H9 (cell line): ENCODE results near the gene LRRC26. TPM values are rescaled to one million over a fixed set of nuclear protein-coding genes. Genes with fewer than 3 reads are reported as not detected.

Experiments
- DNase-seq: peaks from one replicate; pipeline ENCODE4 v3.0.0-alpha.2; 2017
- H2AFZ ChIP-seq: one replicate; pipeline ENCODE4 v1.6.1; 2013; ENCODE audit warnings: mild to moderate bottlenecking, low read length, control low read depth, moderate library complexity
- H2AK5ac ChIP-seq: 2 replicates; pipeline ENCODE4 v1.6.1; 2013; ENCODE audit warnings: low read length, control low read depth, mixed read lengths; ENCODE audit not compliant: insufficient read length
- H2BK120ac ChIP-seq: one replicate; pipeline ENCODE4 v1.6.1; 2013; ENCODE audit warnings: low read depth, mild to moderate bottlenecking, low read length, control low read depth, inconsistent platforms; ENCODE audit not compliant: poor library complexity, severe bottlenecking
- H2BK12ac ChIP-seq: 2 replicates; pipeline ENCODE4 v1.6.1; 2013; ENCODE audit warnings: low read length, control low read depth, mixed read lengths, low read depth; ENCODE audit not compliant: insufficient read length
- H2BK15ac ChIP-seq: 2 replicates; pipeline ENCODE4 v1.6.1; 2013; ENCODE audit warnings: low read depth, low read length, control low read depth
- H2BK20ac ChIP-seq: one replicate; pipeline ENCODE4 v1.6.1; 2013; ENCODE audit warnings: low read depth, mild to moderate bottlenecking, low read length, control low read depth, inconsistent platforms; ENCODE audit not compliant: poor library complexity, severe bottlenecking
- H2BK5ac ChIP-seq: 2 replicates; pipeline ENCODE4 v1.6.1; 2013; ENCODE audit warnings: low read length, control low read depth, mixed read lengths; ENCODE audit not compliant: insufficient read length
- H3K14ac ChIP-seq: 2 replicates; pipeline ENCODE4 v1.6.1; 2013; ENCODE audit warnings: low read length, control low read depth; ENCODE audit not compliant: insufficient read depth
- H3K18ac ChIP-seq: 2 replicates; pipeline ENCODE4 v1.6.1; 2013; ENCODE audit warnings: low read depth, mild to moderate bottlenecking, mixed read lengths, low read length, control low read depth; ENCODE audit not compliant: insufficient read length
- H3K23ac ChIP-seq: 2 replicates; pipeline ENCODE4 v1.6.1; 2013; ENCODE audit warnings: low read length, control low read depth, mixed read lengths, low read depth; ENCODE audit not compliant: insufficient read length
- H3K23me2 ChIP-seq: 2 replicates; pipeline ENCODE4 v1.6.1; 2013; ENCODE audit warnings: low read depth, mild to moderate bottlenecking, mixed read lengths, low read length, control low read depth; ENCODE audit not compliant: insufficient read length, poor library complexity, severe bottlenecking
- H3K27ac ChIP-seq: 2 replicates; pipeline ENCODE4 v1.5.1; 2013; ENCODE audit warnings: low read length, control low read depth, mixed read lengths, low read depth; ENCODE audit not compliant: insufficient read length
- H3K27me3 ChIP-seq: 2 replicates; pipeline ENCODE4 v1.6.1; 2013; ENCODE audit warnings: low read length, control low read depth, inconsistent platforms; ENCODE audit not compliant: insufficient read depth
- H3K4ac ChIP-seq: 2 replicates; pipeline ENCODE4 v1.6.1; 2013; ENCODE audit warnings: low read depth, mild to moderate bottlenecking, control low read depth, inconsistent platforms, low read length, moderate library complexity
- H3K4me1 ChIP-seq: 2 replicates; pipeline ENCODE4 v1.6.1; 2013; ENCODE audit warnings: low read length, control low read depth, inconsistent platforms; ENCODE audit not compliant: insufficient read depth
- H3K4me2 ChIP-seq: 2 replicates; pipeline ENCODE4 v1.6.1; 2013; ENCODE audit warnings: low read length, control low read depth, mixed read lengths; ENCODE audit not compliant: insufficient read length, insufficient read depth
- H3K56ac ChIP-seq: 2 replicates; pipeline ENCODE4 v1.6.1; 2013; ENCODE audit warnings: low read depth, mild to moderate bottlenecking, mixed read lengths, low read length, control low read depth; ENCODE audit not compliant: insufficient read length
- H3K79me1 ChIP-seq: 2 replicates; pipeline ENCODE4 v1.6.1; 2013; ENCODE audit warnings: low read depth, mild to moderate bottlenecking, moderate library complexity, low read length, control low read depth, inconsistent platforms; ENCODE audit not compliant: insufficient read depth, poor library complexity, severe bottlenecking
- H3K79me2 ChIP-seq: 2 replicates; pipeline ENCODE4 v1.6.1; 2013; ENCODE audit warnings: low read length, control low read depth, inconsistent platforms; ENCODE audit not compliant: insufficient read depth
- H3K9ac ChIP-seq: 2 replicates; pipeline ENCODE4 v1.6.1; 2013; ENCODE audit warnings: low read length, control low read depth, mixed read lengths; ENCODE audit not compliant: insufficient read length; ENCODE audit errors: extremely low read depth
- H3K9me3 ChIP-seq: one replicate; pipeline ENCODE4 v1.6.1; 2013; ENCODE audit warnings: low read depth, low read length, inconsistent platforms; ENCODE audit not compliant: control insufficient read depth
- H3T11ph ChIP-seq: one replicate; pipeline ENCODE4 v1.6.1; 2013; ENCODE audit warnings: mild to moderate bottlenecking, low read length, control low read depth, inconsistent platforms
- H4K20me1 ChIP-seq: one replicate; pipeline ENCODE4 v1.6.1; 2013; ENCODE audit not compliant: control insufficient read depth, insufficient read length, insufficient read depth
- H4K5ac ChIP-seq: 2 replicates; pipeline ENCODE4 v1.6.1; 2013; ENCODE audit warnings: low read depth, mild to moderate bottlenecking, mixed read lengths, low read length, control low read depth; ENCODE audit not compliant: insufficient read length
- H4K8ac ChIP-seq: replicated peaks from 2 replicates; pipeline ENCODE4 v1.6.1; 2013; ENCODE audit warnings: low read length, control low read depth, mixed read lengths, low read depth; ENCODE audit not compliant: insufficient read length
- H4K91ac ChIP-seq: 2 replicates; pipeline ENCODE4 v1.6.1; 2013; ENCODE audit warnings: low read depth, mild to moderate bottlenecking, moderate library complexity, mixed read lengths, low read length, control low read depth; ENCODE audit not compliant: insufficient read length
- H3K27ac Mint-ChIP-seq, 3 experiments: 2 replicates in 2 of 3; 3 replicates in 1 of 3; pipeline ENCODE4 v1.8.0; 2020 to 2021; ENCODE audit warnings: mixed read lengths in 3 of 3, mild to moderate bottlenecking in 1 of 3, moderate library complexity in 1 of 3
- H3K27me3 Mint-ChIP-seq: 2 replicates; pipeline ENCODE4 v1.8.0; 2021; ENCODE audit warnings: low read depth, mild to moderate bottlenecking, moderate library complexity, mixed read lengths
- H3K36me3 Mint-ChIP-seq, 3 experiments: 2 replicates in 2 of 3; 3 replicates in 1 of 3; pipeline ENCODE4 v1.8.0; 2020 to 2021; ENCODE audit warnings: low read depth in 3 of 3, mixed read lengths in 3 of 3; ENCODE audit not compliant: insufficient read depth in 1 of 3
- H3K4me1 Mint-ChIP-seq, 2 experiments: 2 replicates each; pipeline ENCODE4 v1.8.0; 2020; ENCODE audit warnings: mixed read lengths in 2 of 2
- H3K4me3 Mint-ChIP-seq, 2 experiments: 2 replicates in 1 of 2; 3 replicates in 1 of 2; pipeline ENCODE4 v1.8.0; 2020 to 2021; ENCODE audit warnings: mild to moderate bottlenecking in 2 of 2, mixed read lengths in 2 of 2, moderate library complexity in 1 of 2
- H3K9me3 Mint-ChIP-seq, 2 experiments: 2 replicates in 1 of 2; 3 replicates in 1 of 2; pipeline ENCODE4 v1.8.0; 2020; ENCODE audit warnings: mild to moderate bottlenecking in 2 of 2, mixed read lengths in 2 of 2, moderate library complexity in 1 of 2
- WGBS: extraction: QIAGEN DNeasy Blood & Tissue Kit; methylation state at CpG from one replicate; pipeline ENCODE4 v1.1.7; 2013; ENCODE audit warnings: missing lambda C conversion rate, low lambda C conversion rate, mixed read lengths; ENCODE audit not compliant: insufficient read length; ENCODE audit errors: extremely low coverage; 5-methylcytosine and 5-hydroxymethylcytosine counted together
- total RNA-seq: library from RNA; stranded (reverse); gene quantifications from 2 replicates; pipeline ENCODE4 v1.2.1, GENCODE V29; 2021
- TF ChIP-seq, protein P1 (sequence below): fragments of 200-600 bp; sonication (generic); conservative IDR thresholded peaks from 3 replicates; pipeline ENCODE4 v1.8.0; 2021; ENCODE audit warnings: antibody characterized with exemption, mild to moderate bottlenecking

LRRC26 gene
- total RNA-seq, 1 experiment from 2014 or later: 0.96 TPM

- peaks cover 13% of the 10 kb centered on the region for H3K23me2 ChIP-seq
- Mint-ChIP-seq H3K9me3 (no peaks in the 10 kb centered on the region), H3K27me3 (no peaks in the 10 kb centered on the region), H3K27ac (no peak overlapping the region), H3K4me1 (peaks cover 17 to 22% of the 10 kb centered on the region in 2 experiments), H3K4me3 (no peak overlapping the region), H3K36me3 (peaks cover 10 to 59% (median 49%) of the 10 kb centered on the region in 3 experiments; a peak in 6 of 7 replicates)
- H2AK5ac ChIP-seq: no peak overlapping the region
- H2BK120ac ChIP-seq: no peak overlapping the region
- H2BK5ac ChIP-seq: no peak overlapping the region
- H3K18ac ChIP-seq: no peak overlapping the region
- no peak overlapping the region for H3K27ac ChIP-seq
- no peak overlapping the region for H3T11ph ChIP-seq
- peaks cover 10% of the 10 kb centered on the region; the same call in 1 of the 2 replicates for H3K79me2 ChIP-seq
- H2BK12ac ChIP-seq: no peak overlapping the region
- H3K14ac ChIP-seq: no peak overlapping the region
- H3K56ac ChIP-seq: no peak overlapping the region
- no peak overlapping the region for H3K4ac ChIP-seq
- H4K91ac ChIP-seq: no peak overlapping the region
- no peak overlapping the region for H2BK15ac ChIP-seq
- no peak overlapping the region for H3K4me2 ChIP-seq
- H4K5ac ChIP-seq: no peak overlapping the region
- H2BK20ac ChIP-seq: no peak overlapping the region
- H3K9me3 ChIP-seq: no peaks in the 10 kb centered on the region
- no peak overlapping the region for H2AFZ ChIP-seq
- no peak overlapping the region for H3K23ac ChIP-seq
- TF ChIP-seq, protein P1, sequence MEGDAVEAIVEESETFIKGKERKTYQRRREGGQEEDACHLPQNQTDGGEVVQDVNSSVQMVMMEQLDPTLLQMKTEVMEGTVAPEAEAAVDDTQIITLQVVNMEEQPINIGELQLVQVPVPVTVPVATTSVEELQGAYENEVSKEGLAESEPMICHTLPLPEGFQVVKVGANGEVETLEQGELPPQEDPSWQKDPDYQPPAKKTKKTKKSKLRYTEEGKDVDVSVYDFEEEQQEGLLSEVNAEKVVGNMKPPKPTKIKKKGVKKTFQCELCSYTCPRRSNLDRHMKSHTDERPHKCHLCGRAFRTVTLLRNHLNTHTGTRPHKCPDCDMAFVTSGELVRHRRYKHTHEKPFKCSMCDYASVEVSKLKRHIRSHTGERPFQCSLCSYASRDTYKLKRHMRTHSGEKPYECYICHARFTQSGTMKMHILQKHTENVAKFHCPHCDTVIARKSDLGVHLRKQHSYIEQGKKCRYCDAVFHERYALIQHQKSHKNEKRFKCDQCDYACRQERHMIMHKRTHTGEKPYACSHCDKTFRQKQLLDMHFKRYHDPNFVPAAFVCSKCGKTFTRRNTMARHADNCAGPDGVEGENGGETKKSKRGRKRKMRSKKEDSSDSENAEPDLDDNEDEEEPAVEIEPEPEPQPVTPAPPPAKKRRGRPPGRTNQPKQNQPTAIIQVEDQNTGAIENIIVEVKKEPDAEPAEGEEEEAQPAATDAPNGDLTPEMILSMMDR: no peak
- no peak overlapping the region for H4K8ac ChIP-seq
- no peak for DNase-seq
- H3K4me1 ChIP-seq: peaks cover 5% of the 10 kb centered on the region; the same call in 1 of the 2 replicates
- H3K9ac ChIP-seq: no peak overlapping the region
- no peaks in the 10 kb centered on the region for H3K27me3 ChIP-seq
- peaks cover 6% of the 10 kb centered on the region for H3K79me1 ChIP-seq
- peaks cover 2% of the 10 kb centered on the region for H4K20me1 ChIP-seq
- whole genome bisulfite sequencing: no CpG with 5 or more reads among the region's 19 CpGs
These were observed 16.1 kb upstream of the LRRC26 start for GRCh38 chr9:137185921-137186320.
